Measurements from ENCODE around the gene GPR156. TPM values are rescaled to one million over a fixed set of nuclear protein-coding genes. Genes with fewer than 3 reads are reported as not detected.

GPR156 gene
- total RNA-seq, 6 donors from 2014 or later: 0.20 to 1.0 (median 0.24) TPM; not detected in 1

DNA sequence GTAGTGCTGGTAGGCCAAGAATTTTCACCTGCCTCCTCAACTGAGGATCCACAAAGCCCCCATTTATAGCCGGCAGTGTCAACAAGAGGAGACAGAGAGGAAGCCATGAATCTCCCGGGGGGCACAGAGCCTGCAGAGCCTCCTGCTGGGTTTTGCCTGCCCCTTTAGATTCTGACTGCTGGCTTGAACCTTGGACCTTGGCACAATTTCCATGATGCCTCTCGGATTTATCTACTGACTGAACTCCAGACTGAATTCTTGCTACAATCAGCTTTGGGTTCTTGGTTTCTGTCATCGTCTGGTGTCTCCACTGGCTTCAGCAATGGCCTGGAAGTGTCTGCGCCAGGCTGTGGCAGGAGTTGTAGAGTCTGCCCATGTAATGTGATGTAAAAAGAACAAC is 80.7 kb downstream of the GPR156 start:
- Histone ChIP-seq H3K9me3 (no peaks in the 10 kb centered on the region), H3K27me3 (no peaks in the 10 kb centered on the region), H3K27ac (peak overlapping the region in 1 of 4 donors; percentile 69), H3K4me3 (no peak overlapping the region), H3K4me1 (peaks cover 5 to 24% (median 14%) of the 10 kb centered on the region in 4 donors), H3K36me3 (no peaks in the 10 kb centered on the region)
- TF ChIP-seq POLR2A (IDR thresholded peaks at IDR 0.05) (no peak), EP300 (IDR thresholded peaks at IDR 0.05) (no peak), POLR2AphosphoS5 (IDR thresholded peaks at IDR 0.05) (no peak)
- TF ChIP-seq, protein P1, sequence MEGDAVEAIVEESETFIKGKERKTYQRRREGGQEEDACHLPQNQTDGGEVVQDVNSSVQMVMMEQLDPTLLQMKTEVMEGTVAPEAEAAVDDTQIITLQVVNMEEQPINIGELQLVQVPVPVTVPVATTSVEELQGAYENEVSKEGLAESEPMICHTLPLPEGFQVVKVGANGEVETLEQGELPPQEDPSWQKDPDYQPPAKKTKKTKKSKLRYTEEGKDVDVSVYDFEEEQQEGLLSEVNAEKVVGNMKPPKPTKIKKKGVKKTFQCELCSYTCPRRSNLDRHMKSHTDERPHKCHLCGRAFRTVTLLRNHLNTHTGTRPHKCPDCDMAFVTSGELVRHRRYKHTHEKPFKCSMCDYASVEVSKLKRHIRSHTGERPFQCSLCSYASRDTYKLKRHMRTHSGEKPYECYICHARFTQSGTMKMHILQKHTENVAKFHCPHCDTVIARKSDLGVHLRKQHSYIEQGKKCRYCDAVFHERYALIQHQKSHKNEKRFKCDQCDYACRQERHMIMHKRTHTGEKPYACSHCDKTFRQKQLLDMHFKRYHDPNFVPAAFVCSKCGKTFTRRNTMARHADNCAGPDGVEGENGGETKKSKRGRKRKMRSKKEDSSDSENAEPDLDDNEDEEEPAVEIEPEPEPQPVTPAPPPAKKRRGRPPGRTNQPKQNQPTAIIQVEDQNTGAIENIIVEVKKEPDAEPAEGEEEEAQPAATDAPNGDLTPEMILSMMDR (IDR thresholded peaks at IDR 0.05): no peak
- ATAC-seq (ENCODE audit: low FRiP score in 2 of 2): no peak
- 92 to 97% methylated on average over 5 of the region's 5 CpGs for WGBS, 2 donors
- no peak for DNase-seq

DNA sequence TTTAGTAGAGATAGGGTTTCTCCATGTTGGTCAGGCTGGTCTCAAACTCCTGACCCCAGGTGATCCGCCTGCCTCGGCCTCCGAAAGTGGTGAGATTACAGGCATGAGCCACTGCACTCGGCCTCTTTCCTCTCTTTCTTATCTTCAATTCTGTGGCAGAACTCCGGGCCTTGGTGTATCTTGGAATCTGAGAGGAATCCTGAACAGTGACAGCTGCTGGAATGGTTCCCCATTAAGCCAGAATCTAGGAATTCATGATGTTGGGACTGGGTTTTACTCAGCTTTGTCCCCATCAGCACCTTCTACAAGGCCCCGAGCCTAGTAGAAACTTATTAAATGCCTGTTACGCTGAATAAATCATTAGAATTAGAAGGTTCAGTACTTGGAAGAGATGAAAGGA is 81.4 kb downstream of the GPR156 start:
- 85% methylated on average over 7 of the region's 7 CpGs for WGBS, 2 donors
- Histone ChIP-seq H3K9me3 (no peaks in the 10 kb centered on the region), H3K36me3 (no peaks in the 10 kb centered on the region), H3K27me3 (no peaks in the 10 kb centered on the region), H3K4me3 (no peak overlapping the region), H3K27ac (peak overlapping the region in 2 of 4 donors; percentile 59 to 69), H3K4me1 (peaks cover 5 to 24% (median 14%) of the 10 kb centered on the region in 4 donors)
- ATAC-seq (ENCODE audit: low FRiP score in 2 of 2) (no peak), DNase-seq (no peak)
- no peak for TF ChIP-seq EP300 (IDR thresholded peaks at IDR 0.05)
- TF ChIP-seq POLR2AphosphoS5 (IDR thresholded peaks at IDR 0.05): no peak

DNA sequence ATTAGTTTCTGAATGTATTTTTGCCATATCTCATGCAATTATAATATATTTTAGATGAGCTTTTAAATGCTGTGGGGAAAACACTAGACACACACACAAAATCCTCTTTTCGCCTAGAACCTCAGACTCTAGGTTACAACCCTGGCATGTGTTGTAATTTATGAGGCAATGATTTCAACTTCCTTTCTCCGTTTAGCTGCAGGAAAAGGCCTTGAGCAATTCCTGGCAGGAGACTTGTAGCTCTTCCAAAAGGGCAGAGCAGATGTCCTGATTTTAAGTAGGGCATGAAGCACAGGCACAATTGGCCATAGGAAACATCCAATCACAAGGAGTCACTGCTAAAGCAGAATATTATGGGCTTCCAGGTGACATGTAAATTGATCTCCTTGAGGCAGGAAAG is 82.0 kb downstream of the GPR156 start:
- WGBS, 2 donors: 7 to 17% methylated on average over 2 of the region's 2 CpGs
- ATAC-seq (ENCODE audit: low FRiP score in 2 of 2) (peak; percentile 79 to 88), DNase-seq (peak in 1 of 2 donors; percentile 61)

DNA sequence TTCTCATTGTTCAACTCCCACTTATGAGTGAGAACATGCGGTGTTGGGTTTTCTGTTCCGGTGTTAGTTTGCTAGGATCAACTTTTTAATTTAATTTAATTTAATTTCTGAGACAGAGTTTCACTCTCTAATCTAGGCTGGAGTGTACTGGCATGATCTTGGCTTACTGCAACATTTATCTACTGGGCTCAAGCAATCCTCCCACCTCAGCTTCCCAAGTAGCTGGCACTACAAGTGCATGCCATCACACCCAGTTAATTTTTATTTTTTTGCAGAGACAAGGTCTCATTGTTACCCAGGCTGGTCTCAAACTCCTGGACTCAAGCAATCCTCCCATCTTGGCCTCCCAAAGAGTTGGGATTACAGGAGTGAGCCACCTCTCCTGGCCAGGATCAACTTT is 82.7 kb downstream of the GPR156 start:
- Histone ChIP-seq H3K27ac (peak overlapping the region in 2 of 4 donors; percentile 17 to 69), H3K9me3 (no peaks in the 10 kb centered on the region), H3K36me3 (no peaks in the 10 kb centered on the region), H3K27me3 (no peaks in the 10 kb centered on the region), H3K4me1 (peaks cover 5 to 24% (median 14%) of the 10 kb centered on the region in 4 donors), H3K4me3 (no peak overlapping the region)
- WGBS, 2 donors: 97% methylated on average over 2 of the region's 2 CpGs; no CpG with 5 or more reads in 1 of the 2 donors
- DNase-seq (no peak), ATAC-seq (ENCODE audit: low FRiP score in 2 of 2) (no peak)
- TF ChIP-seq, protein P1 (IDR thresholded peaks at IDR 0.05): no peak
- TF ChIP-seq POLR2A (IDR thresholded peaks at IDR 0.05) (no peak), POLR2AphosphoS5 (IDR thresholded peaks at IDR 0.05) (no peak), EP300 (IDR thresholded peaks at IDR 0.05) (no peak)

More for the DNA sequence above, 82.0 kb downstream of the GPR156 start:
- Histone ChIP-seq H3K36me3 (no peaks in the 10 kb centered on the region), H3K4me1 (peaks cover 5 to 24% (median 14%) of the 10 kb centered on the region in 4 donors), H3K4me3 (no peak overlapping the region), H3K9me3 (no peaks in the 10 kb centered on the region), H3K27me3 (no peaks in the 10 kb centered on the region), H3K27ac (peak overlapping the region in 2 of 4 donors; percentile 59 to 69)
- TF ChIP-seq, protein P1 (IDR thresholded peaks at IDR 0.05): no peak
- peak in 2 of 4 donors; percentile 44 to 63 for TF ChIP-seq EP300 (IDR thresholded peaks at IDR 0.05)
- no peak for TF ChIP-seq POLR2A (IDR thresholded peaks at IDR 0.05)
- peak; percentile 61 to 84 for TF ChIP-seq POLR2AphosphoS5 (IDR thresholded peaks at IDR 0.05)

DNA sequence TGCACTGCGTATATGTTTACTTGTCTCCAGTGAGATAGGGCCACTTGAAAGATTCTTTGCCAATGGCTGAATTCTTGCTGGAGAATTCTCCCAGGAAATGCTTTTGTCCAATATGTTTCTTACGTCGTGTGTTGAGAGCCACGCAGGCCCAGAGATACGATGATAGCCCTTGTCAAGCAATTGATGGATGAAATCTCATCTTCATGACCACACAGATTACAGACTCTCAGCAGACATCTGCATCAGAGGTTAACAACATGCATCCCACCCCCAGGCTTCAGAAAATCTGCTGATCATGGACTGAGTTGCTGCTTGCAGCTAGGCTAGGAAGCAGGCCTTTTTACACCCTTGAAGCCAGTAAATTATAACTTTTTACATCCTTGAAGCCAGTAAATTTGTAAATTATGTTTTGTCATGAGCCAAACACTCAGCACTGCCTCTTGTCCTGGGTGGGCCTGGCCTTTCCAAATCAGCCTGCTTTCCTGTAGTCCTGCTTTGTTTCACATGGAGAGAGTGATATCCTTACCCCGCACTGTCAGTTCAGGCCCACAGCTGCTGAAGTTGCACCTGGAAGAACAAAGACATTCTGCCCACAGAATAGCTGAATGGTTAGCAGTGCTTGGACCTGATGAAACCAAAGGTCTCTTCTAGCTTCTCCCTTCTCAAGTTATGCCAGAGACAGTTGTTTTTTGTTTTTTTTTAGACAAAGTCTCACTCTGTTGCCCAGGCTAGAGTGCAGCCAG is 84.4 kb downstream of the GPR156 start:
- no peak overlapping the region for H3K4me3 ChIP-seq
- TF ChIP-seq POLR2AphosphoS5 (IDR thresholded peaks at IDR 0.05): no peak
- TF ChIP-seq, protein P1 (IDR thresholded peaks at IDR 0.05): no peak
- no peak for TF ChIP-seq POLR2A (IDR thresholded peaks at IDR 0.05)
- TF ChIP-seq EP300 (IDR thresholded peaks at IDR 0.05): no peak
- H3K27ac ChIP-seq: no peak overlapping the region
- no peaks in the 10 kb centered on the region for H3K27me3 ChIP-seq
- DNase-seq: no peak
- 83 to 91% methylated on average over 6 of the region's 6 CpGs for WGBS, 2 donors
- no peak for ATAC-seq (ENCODE audit: low FRiP score in 2 of 2)
- H3K9me3 ChIP-seq: no peaks in the 10 kb centered on the region
- H3K36me3 ChIP-seq: no peaks in the 10 kb centered on the region
- peaks cover 5 to 24% (median 14%) of the 10 kb centered on the region in 4 donors for H3K4me1 ChIP-seq

Measured in upper lobe of left lung (tissue), 6 donors.